GM18505 (cell line): ENCODE data around the gene ACO1.

Source experiments
- ATAC-seq: cut with Tn5 transposase; IDR thresholded peaks from one replicate; pipeline ENCODE4 v1.9.1; 2021; ENCODE audit not compliant: unreplicated experiment
- POLR2A ChIP-seq: IDR thresholded peaks from 4 replicates; pipeline ENCODE4 v1.6.1; 2011; ENCODE audit warnings: borderline replicate concordance; ENCODE audit not compliant: insufficient read depth, insufficient read length; ENCODE audit errors: extremely low read depth

The ACO1 gene

GRCh38 chr9:32449969-32450368, 65.5 kb downstream of the ACO1 start:
- ATAC-seq = no peak
- no peak for TF ChIP-seq POLR2A

- no peak for ATAC-seq
- no peak for TF ChIP-seq POLR2A
These were observed 69.8 kb downstream of the ACO1 start for GRCh38 chr9:32454280-32454679.

GRCh38 chr9:32455738-32456137, 71.3 kb downstream of the ACO1 start:
- ATAC-seq = no peak
- no peak for TF ChIP-seq POLR2A

- no peak for ATAC-seq
- TF ChIP-seq POLR2A = no peak
These were observed 72.1 kb downstream of the ACO1 start for GRCh38 chr9:32456564-32456963.

- ATAC-seq = no peak
- TF ChIP-seq POLR2A = no peak
These were observed 79.3 kb downstream of the ACO1 start for GRCh38 chr9:32463500-32464293.

- no peak for ATAC-seq
- TF ChIP-seq POLR2A = no peak
These were observed 84.3 kb downstream of the ACO1 start for GRCh38 chr9:32468740-32469139.

GRCh38 chr9:32472344-32472743, 87.9 kb downstream of the ACO1 start:
- no peak for ATAC-seq
- no peak for TF ChIP-seq POLR2A

GRCh38 chr9:32483343-32483742, 98.9 kb downstream of the ACO1 start:
- TF ChIP-seq POLR2A = no peak
- ATAC-seq = no peak

GRCh38 chr9:32486839-32487562, 102.6 kb downstream of the ACO1 start:
- no peak for ATAC-seq
- TF ChIP-seq POLR2A = no peak

GRCh38 chr9:32487981-32488380, 103.5 kb downstream of the ACO1 start:
- ATAC-seq = no peak
- TF ChIP-seq POLR2A = no peak

- no peak for TF ChIP-seq POLR2A
- no peak for ATAC-seq
These were observed 106.2 kb downstream of the ACO1 start for GRCh38 chr9:32490601-32491000.

- no peak for ATAC-seq
- TF ChIP-seq POLR2A = no peak
These were observed 113.5 kb downstream of the ACO1 start for GRCh38 chr9:32497921-32498320.

GRCh38 chr9:32500768-32501167, 116.3 kb downstream of the ACO1 start:
- no peak for TF ChIP-seq POLR2A
- ATAC-seq = no peak

GRCh38 chr9:32501868-32502267, 117.4 kb downstream of the ACO1 start:
- no peak for TF ChIP-seq POLR2A
- no peak for ATAC-seq
